OCI-LY7 (cell line): ENCODE results near the gene TMEM135.

Source experiments
- EZH2phosphoT487 ChIP-seq: fragments of 200-600 bp; sonication (generic); IDR thresholded peaks from 2 replicates; pipeline ENCODE4 v1.6.1; 2018; ENCODE audit warnings: low read depth, borderline replicate concordance, mild to moderate bottlenecking, mixed run types, antibody characterized with exemption, low read length, moderate library complexity, mixed read lengths
- TF ChIP-seq, protein P1 (sequence below): fragments of 200-600 bp; sonication (generic); conservative IDR thresholded peaks from 2 replicates; pipeline ENCODE4 v1.5.1; 2014; ENCODE audit warnings: mild to moderate bottlenecking, antibody characterized with exemption, low read length, moderate library complexity, mixed read lengths

DNA sequence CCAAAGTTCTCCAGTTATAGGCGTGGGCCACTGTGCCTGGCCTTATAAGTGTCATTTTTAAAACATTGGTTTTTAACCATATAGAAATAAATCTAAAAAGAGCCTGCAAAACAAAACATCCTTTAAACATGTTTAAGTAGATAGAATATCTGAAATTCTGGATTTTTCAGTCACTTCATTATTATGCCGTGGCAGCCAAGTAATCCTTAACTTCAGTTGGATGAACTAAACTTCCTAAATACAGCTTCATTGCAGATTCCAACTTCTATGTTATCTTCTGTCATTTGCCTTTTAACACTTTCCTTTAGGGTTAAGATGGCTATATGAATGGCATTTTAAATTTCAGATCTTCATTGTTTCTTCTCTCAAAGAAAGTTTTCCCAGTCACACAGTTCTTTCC lies 291.4 kb downstream of the TMEM135 start:
- TF ChIP-seq, protein P1, sequence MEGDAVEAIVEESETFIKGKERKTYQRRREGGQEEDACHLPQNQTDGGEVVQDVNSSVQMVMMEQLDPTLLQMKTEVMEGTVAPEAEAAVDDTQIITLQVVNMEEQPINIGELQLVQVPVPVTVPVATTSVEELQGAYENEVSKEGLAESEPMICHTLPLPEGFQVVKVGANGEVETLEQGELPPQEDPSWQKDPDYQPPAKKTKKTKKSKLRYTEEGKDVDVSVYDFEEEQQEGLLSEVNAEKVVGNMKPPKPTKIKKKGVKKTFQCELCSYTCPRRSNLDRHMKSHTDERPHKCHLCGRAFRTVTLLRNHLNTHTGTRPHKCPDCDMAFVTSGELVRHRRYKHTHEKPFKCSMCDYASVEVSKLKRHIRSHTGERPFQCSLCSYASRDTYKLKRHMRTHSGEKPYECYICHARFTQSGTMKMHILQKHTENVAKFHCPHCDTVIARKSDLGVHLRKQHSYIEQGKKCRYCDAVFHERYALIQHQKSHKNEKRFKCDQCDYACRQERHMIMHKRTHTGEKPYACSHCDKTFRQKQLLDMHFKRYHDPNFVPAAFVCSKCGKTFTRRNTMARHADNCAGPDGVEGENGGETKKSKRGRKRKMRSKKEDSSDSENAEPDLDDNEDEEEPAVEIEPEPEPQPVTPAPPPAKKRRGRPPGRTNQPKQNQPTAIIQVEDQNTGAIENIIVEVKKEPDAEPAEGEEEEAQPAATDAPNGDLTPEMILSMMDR = no peak
- TF ChIP-seq EZH2phosphoT487 = no peak
